ENCODE results near the gene HYAL3.

HYAL3 gene

GRCh38 chr3:50327943-50328691 lies 28.9 kb upstream of the HYAL3 start, which contains the start of gene TUSC2:
TSS of gene TUSC2 (minus strand) at chr3:50328223. CDS start at chr3:50328099, 124 bp downstream.
- peak; percentile 95 for DNase-seq

GRCh38 chr3:50327129-50327528 lies 27.9 kb upstream of the HYAL3 start:
- no peak for DNase-seq

GRCh38 chr3:50326182-50326541 lies 27.0 kb upstream of the HYAL3 start:
- DNase-seq, result no peak

DNA sequence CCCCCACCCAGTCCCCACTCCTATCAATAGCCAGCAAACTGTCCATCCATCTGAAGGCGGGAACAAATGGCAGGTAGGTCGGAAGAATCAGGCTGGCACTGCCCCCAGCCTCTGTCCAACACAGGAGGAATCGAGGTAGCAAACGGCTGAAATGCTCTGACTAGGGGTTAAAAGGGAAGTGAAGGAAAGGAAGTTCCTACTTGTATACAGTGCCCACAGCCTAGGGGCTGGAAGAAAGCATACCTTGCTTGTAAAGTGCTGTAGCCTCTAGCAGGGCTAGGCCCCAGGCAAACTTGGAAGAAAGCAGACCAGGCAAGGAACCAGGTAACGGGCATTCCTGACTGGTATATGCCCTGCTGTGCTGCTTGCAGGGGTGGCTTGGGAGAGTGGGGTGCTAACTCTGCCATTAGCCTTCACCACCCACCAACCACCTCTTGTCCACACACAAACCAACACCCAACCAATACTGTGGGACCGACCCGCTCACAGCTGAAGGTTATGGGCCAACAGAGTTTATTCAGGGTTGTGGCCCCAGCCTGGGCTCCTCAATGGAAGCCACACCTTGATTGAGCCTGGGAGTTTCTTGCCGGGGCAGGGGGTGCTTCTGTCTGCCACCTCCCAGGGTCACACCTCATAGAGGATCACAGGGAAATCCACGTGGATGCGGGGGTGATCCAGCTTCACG lies 26.4 kb upstream of the HYAL3 start:
- DNase-seq, result no peak

DNA sequence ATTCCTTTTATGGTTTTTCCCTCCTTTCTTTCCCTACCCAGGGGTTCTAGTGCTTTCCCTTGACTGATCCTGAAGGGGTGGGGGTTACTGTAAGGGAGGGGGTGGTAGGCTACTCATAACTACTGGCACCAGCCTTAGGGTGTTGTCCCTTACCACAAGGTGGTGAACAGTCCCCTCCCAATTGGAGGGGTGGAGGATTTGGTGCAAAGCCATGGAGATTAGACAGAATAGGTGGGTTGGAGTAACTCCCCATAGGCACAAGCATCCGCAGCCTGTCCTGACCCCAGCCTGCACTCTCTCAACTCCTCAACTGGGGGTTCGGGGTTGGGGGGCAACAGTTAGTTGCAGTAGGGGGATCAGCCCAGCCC lies 25.9 kb upstream of the HYAL3 start:
- DNase-seq, result no peak

GRCh38 chr3:50324351-50325112 lies 25.3 kb upstream of the HYAL3 start:
- peak; percentile 66 to 70 for DNase-seq

- DNase-seq, result no peak
These were observed 24.5 kb upstream of the HYAL3 start for GRCh38 chr3:50323614-50324199.

DNA sequence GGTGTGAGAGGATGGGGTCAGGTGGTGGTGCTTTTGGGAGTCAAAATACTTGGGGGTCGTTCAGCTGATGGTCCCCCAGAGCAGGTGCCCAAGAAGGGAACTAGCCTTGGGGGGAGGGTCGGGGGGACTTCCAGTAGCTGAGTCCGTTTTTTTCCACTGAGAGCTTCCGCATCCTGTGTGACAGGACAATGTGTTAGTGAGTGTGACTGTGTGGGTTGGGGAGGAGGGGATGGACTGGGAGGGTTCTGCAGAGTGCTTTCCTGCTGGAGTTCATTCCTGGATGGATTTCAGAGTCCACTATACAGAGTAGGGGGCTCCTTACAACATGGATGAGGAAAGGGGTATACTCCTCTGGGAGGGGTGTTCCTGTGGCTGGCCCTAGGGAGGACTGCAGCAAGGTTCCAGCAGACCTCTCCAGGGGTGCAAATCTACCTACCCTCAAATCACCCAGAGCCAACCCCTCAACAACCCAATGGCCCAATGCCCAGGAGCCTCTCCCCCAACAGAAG lies 23.9 kb upstream of the HYAL3 start:
- no peak for DNase-seq

GRCh38 chr3:50322386-50323091 lies 23.3 kb upstream of the HYAL3 start, which contains the start of gene HYAL2:
TSS of gene HYAL2 (minus strand) at chr3:50322745. CDS start at chr3:50320489, 2,256 bp downstream.
- no peak for DNase-seq

DNA sequence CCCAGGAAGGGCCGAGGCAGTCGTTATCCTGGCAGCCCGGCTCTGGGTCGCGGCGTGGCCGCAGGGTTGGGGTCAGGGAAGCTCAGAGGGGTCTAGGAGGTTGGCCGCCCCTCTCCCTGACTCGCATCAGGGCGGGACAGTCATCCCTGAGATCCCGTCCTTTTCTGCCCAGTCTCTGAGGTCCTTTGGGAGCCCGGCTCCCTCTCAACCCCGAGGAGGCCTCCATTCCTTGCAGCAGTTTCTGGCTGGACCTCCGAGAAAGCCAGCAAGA lies 22.8 kb upstream of the HYAL3 start:
- DNase-seq, result no peak

GRCh38 chr3:50321336-50322114 lies 22.3 kb upstream of the HYAL3 start:
- DNase-seq, result peak; percentile 84 to 85

DNA sequence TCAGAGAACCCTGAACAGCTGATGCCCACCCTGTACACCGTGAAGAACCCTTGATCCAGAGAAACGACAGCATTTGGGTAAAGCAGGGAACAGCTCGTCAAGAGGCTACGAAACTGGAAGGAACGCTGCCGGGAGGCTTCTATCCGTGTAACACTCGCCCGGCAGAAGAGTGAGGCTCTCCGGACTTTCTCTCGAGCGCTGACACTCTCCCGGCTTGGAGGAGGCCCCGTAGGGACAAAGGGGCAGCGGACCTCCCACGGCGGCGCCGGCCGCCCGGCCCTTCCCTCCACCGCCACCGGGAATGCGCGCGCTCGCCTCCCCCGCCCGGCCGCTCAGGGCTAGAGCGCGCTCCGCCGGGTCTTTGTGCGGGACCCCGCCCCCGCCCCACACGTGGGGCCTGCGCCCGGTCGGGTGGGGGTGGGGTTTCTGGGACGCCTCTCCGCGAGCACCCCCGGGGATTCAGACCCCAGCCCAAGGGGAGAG lies 21.7 kb upstream of the HYAL3 start:
- DNase-seq, result peak; percentile 65 to 66

GRCh38 chr3:50319894-50320625 lies 20.9 kb upstream of the HYAL3 start:
- no peak for DNase-seq

DNA sequence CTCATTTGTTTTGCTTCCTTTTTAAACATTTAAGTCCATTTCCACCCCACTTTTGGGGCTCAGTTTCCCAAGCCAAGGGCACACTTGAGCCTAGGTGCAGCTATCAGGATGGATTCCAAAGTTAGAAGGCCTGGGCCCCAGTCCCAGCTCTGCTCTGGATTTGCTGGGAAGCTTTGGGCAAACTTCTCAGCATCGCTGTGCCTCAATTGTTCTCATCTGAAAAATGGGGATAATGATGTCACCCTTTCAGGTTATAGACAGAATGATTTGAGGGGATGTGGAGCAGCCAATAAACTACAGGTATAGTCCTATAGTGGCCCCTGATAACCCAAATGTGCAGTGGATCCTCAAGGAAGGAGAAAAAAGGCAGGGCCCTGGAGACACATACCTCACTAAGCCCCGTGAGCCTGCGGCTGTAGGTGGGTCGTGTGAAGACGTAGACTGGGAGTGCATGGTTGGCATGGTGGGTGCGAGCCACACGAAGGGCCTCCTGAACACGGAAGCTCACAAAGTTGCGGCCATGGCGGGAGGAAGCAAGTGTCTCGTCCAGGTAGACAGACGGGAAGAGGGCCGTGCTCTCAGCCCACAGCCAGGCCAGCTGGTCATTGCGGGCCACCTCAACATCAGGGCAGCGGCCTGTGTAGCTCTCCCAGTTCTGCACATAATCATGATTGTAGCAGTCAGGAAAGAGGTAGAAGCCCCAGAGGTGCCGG lies 20.1 kb upstream of the HYAL3 start:
- DNase-seq, result no peak

GRCh38 chr3:50318615-50319014 lies 19.4 kb upstream of the HYAL3 start:
- DNase-seq, result no peak

DNA sequence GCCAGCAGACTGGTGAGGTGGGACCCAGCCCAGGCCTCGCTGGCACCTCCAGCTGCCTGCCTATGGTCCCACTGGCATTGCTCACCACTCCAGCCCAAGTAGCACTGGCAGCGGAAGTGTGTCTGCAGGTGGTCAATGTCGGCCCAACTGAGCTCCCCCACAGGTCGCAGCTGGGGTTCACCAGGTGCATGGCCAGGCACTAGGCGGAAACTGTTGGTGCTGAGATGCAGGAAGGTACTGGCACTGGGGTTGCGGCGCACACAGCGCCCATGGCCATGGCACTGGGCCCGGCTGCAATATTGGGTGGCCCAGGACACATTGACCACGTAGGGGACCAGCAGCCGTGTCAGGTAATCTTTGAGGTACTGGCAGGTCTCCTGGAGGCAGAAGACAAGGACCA lies 19.0 kb upstream of the HYAL3 start:
- no peak for DNase-seq

GRCh38 chr3:50317300-50317699 lies 18.1 kb upstream of the HYAL3 start:
- no peak for DNase-seq

DNA sequence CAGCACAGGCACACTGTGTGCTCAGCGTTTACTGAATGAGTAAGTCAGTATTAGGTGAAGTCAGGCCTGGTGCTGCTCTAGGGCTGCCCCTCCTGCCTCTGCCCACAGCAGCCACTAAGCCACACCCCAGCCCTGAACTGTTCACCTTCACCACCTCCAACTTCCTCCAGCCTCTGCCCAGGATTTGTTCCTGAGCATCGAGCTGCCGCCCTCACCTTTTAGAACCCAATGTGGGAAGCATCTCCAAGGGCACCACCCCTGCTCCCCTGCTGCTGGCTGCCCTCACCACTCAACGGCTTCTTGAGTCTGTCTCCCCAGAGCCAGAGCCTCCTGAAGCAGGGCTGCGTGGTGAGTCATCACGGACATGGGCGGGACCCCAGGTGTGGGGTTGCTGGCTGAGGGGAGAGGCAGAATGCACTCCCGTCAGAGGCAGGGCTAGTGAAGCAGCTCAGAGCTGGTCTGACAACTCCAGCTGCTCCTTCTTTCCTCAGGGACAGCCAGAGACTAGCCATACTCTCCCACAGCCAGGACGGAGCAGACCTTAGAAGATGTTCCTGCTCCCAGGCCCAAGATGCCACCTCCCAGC lies 17.5 kb upstream of the HYAL3 start:
- peak; percentile 60 to 75 for DNase-seq

DNA sequence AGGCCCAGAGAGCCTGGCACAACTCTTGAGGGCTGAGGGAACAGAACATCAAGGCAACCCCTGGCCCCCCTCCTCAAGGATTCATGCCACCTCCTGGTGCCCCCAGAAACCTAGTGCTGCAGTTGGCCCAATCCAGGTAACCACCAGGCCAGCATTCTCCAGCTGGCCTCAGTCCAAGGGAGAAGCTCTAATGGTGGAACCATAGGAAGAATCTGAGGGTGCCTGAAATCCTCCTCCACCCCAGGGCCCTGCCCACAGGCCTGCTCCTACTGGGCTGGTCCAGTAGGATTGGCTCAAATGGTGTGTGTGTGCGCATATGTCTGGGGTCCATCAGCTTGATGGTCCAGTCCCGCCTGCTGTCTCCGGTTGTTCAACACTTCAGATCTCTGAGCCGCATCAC lies 15.6 kb upstream of the HYAL3 start:
- DNase-seq, result no peak

GRCh38 chr3:50314342-50314741 lies 15.1 kb upstream of the HYAL3 start:
- DNase-seq, result no peak

Data from CD4-positive, alpha-beta T cell treated with Interleukin-1 beta for 1 hour (primary cell).